Trophoblast cell (in vitro differentiated cells and primary cell): ENCODE data around the gene ITGAE.
A peak's percentile ranks its signal among the peaks of the same experiment; 100 is the strongest.

ENCODE experiments used
- DNase-seq, 2 donors: peaks; one replicate each; pipeline ENCODE4 v3.0.0-alpha.2; 2016
- H2AFZ ChIP-seq: 2 replicates; pipeline ENCODE4 v1.6.1; 2013; ENCODE audit warnings: low read length, moderate library complexity, mild to moderate bottlenecking; ENCODE audit not compliant: insufficient read depth, poor library complexity
- H2AK5ac ChIP-seq: 2 replicates; pipeline ENCODE4 v1.6.1; 2013; ENCODE audit warnings: mild to moderate bottlenecking, low read length
- H2BK120ac ChIP-seq: 2 replicates; pipeline ENCODE4 v1.6.1; 2013; ENCODE audit warnings: low read length, mild to moderate bottlenecking, moderate library complexity; ENCODE audit not compliant: insufficient read depth, poor library complexity
- H2BK12ac ChIP-seq: 2 replicates; pipeline ENCODE4 v1.6.1; 2013; ENCODE audit warnings: mild to moderate bottlenecking, low read length, moderate library complexity
- H2BK5ac ChIP-seq: 2 replicates; pipeline ENCODE4 v1.6.1; 2013; ENCODE audit warnings: low read length, low read depth, moderate library complexity, mild to moderate bottlenecking; ENCODE audit not compliant: poor library complexity
- H3K14ac ChIP-seq: 2 replicates; pipeline ENCODE4 v1.6.1; 2013; ENCODE audit warnings: mild to moderate bottlenecking, low read length
- H3K18ac ChIP-seq: 2 replicates; pipeline ENCODE4 v1.6.1; 2013; ENCODE audit warnings: mild to moderate bottlenecking, low read length
- H3K23ac ChIP-seq: 2 replicates; pipeline ENCODE4 v1.6.1; 2013; ENCODE audit warnings: low read length
- H3K27ac ChIP-seq: 2 replicates; pipeline ENCODE4 v1.5.1; 2013; ENCODE audit warnings: low read depth, mild to moderate bottlenecking, inconsistent platforms, low read length, moderate library complexity
- H3K27me3 ChIP-seq: 2 replicates; pipeline ENCODE4 v1.6.1; 2013; ENCODE audit warnings: inconsistent platforms, mild to moderate bottlenecking, low read length, moderate library complexity; ENCODE audit not compliant: insufficient read depth
- H3K36me3 ChIP-seq, 2 experiments: 1 replicate in 1 of 2; 2 replicates in 1 of 2; pipeline ENCODE4 v1.6.1; 2013; ENCODE audit warnings: low read length in 2 of 2, mild to moderate bottlenecking in 2 of 2, moderate library complexity in 1 of 2; ENCODE audit not compliant: insufficient read depth in 2 of 2, control insufficient read depth in 1 of 2
- H3K4ac ChIP-seq: 2 replicates; pipeline ENCODE4 v1.6.1; 2013; ENCODE audit warnings: low read depth, mild to moderate bottlenecking, low read length, moderate library complexity
- H3K4me1 ChIP-seq, 2 experiments: 1 replicate in 1 of 2; 2 replicates in 1 of 2; pipeline ENCODE4 v1.6.1; 2013; ENCODE audit warnings: low read length in 2 of 2, mild to moderate bottlenecking in 2 of 2, moderate library complexity in 1 of 2; ENCODE audit not compliant: insufficient read depth in 2 of 2, control insufficient read depth in 1 of 2
- H3K4me2 ChIP-seq: 2 replicates; pipeline ENCODE4 v1.6.1; 2013; ENCODE audit warnings: inconsistent platforms, mild to moderate bottlenecking, low read length, moderate library complexity
- H3K4me3 ChIP-seq: 2 replicates; pipeline ENCODE4 v1.5.1; 2013; ENCODE audit warnings: mild to moderate bottlenecking, low read depth, low read length, inconsistent platforms
- H3K79me1 ChIP-seq: one replicate; pipeline ENCODE4 v1.6.1; 2013; ENCODE audit warnings: low read length
- H3K79me2 ChIP-seq: 2 replicates; pipeline ENCODE4 v1.6.1; 2013; ENCODE audit warnings: low read length, mild to moderate bottlenecking; ENCODE audit not compliant: control insufficient read depth, insufficient read depth, poor library complexity
- H3K9ac ChIP-seq: 2 replicates; pipeline ENCODE4 v1.6.1; 2013; ENCODE audit warnings: mild to moderate bottlenecking, low read length
- H3K9me3 ChIP-seq: 2 replicates; pipeline ENCODE4 v1.6.1; 2013; ENCODE audit warnings: low read depth, mild to moderate bottlenecking, control low read depth, inconsistent platforms, low read length; ENCODE audit not compliant: insufficient read depth
- H4K12ac ChIP-seq: 2 replicates; pipeline ENCODE4 v1.6.1; 2013; ENCODE audit warnings: low read depth, mild to moderate bottlenecking, low read length, moderate library complexity
- H4K8ac ChIP-seq: 2 replicates; pipeline ENCODE4 v1.6.1; 2013; ENCODE audit warnings: low read depth, mild to moderate bottlenecking, low read length, moderate library complexity
- H4K91ac ChIP-seq: one replicate; pipeline ENCODE4 v1.6.1; 2013; ENCODE audit warnings: low read depth, mild to moderate bottlenecking, low read length, moderate library complexity
- WGBS: extraction: QIAGEN DNeasy Blood & Tissue Kit; methylation state at CpG from one replicate; pipeline ENCODE4 v1.1.7; 2013; ENCODE audit warnings: missing lambda C conversion rate; ENCODE audit not compliant: insufficient read length, insufficient coverage; ENCODE audit errors: extremely low coverage; 5-methylcytosine and 5-hydroxymethylcytosine counted together

Gene ITGAE

DNA sequence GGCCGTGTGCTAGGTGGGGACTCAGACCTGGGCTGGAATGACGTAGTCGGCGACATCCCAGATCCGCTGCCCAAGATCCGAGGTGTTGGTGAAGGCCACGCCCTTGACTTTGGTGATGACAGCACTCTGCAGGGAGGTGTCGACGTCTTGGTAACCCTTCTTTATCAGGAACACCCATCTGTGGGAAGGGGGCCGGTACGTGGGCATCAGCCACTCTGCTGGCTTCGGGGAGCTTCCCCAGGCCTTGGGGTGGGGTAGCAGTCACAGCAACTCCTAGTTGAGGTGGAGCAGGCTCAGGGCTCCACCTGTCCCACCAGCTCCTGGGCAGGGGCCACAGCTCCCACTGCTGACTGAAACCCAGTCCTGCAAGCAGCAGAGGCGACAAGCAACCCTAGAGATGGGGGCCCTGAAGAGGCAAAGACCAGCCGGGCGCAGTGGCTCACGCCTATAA is 109.3 kb downstream of the ITGAE start:
- H4K91ac ChIP-seq, result no peak overlapping the region
- peaks cover 20% of the 10 kb centered on the region for H3K27me3 ChIP-seq
- no peak overlapping the region for H3K4me2 ChIP-seq
- no peak for DNase-seq
- no peak overlapping the region for H2BK120ac ChIP-seq
- no peak overlapping the region for H2BK12ac ChIP-seq
- peak overlapping the region; percentile 35 for H3K4me3 ChIP-seq
- no peak overlapping the region for H2AFZ ChIP-seq
- H3K18ac ChIP-seq, result no peak overlapping the region
- peaks cover 5% of the 10 kb centered on the region for H3K9me3 ChIP-seq
- H3K27ac ChIP-seq, result no peak overlapping the region
- H4K8ac ChIP-seq, result no peak overlapping the region
- H3K14ac ChIP-seq, result no peak overlapping the region
- H3K79me1 ChIP-seq, result no peaks in the 10 kb centered on the region
- peak overlapping the region; percentile 26 for H4K12ac ChIP-seq
- H3K9ac ChIP-seq, result no peak overlapping the region
- no peak overlapping the region for H2AK5ac ChIP-seq
- WGBS, result no CpG with 5 or more reads among the region's 16 CpGs
- no peaks in the 10 kb centered on the region for H3K79me2 ChIP-seq
- peaks cover 0 to 8% of the 10 kb centered on the region in 2 experiments for H3K4me1 ChIP-seq
- no peaks in the 10 kb centered on the region for H3K36me3 ChIP-seq
- H3K4ac ChIP-seq, result no peak overlapping the region
- no peak overlapping the region for H3K23ac ChIP-seq
- no peak overlapping the region for H2BK5ac ChIP-seq

DNA sequence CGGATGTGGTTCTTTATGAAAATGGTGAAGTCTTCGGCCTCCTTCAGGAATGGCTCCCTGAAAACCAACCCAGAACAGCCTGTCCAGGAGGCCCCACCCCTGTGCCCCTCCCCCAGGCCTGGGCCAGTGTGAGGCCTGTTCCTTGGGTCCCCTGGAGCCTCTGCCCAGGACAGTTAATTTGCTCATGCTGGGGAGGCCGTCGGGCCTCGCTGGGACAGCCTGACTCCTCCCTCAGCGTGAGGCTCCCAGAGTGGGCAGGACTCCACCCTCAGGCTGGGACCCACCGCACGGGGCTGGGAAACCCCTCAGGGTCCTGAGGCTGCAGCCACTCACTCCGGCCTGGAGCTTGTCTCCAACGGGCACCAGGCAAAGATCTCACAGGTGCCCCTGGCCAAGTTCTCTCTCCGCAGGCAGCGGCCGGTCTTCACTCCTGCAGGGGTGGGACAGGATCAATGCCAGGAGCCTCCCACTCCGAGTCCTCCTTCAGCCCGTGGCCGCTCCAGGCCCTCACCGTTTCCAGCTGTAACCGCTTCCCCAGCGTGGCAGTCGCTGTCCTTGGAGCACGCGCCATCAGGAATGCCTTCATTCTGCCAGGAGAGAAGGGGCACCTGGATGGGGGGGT is 110.8 kb downstream of the ITGAE start:
- WGBS, result no CpG with 5 or more reads among the region's 22 CpGs
- H3K4me1 ChIP-seq, result no peaks in the 10 kb centered on the region
- no peak overlapping the region for H3K4me3 ChIP-seq
- no peaks in the 10 kb centered on the region for H3K36me3 ChIP-seq
- H3K4me2 ChIP-seq, result no peak overlapping the region
- H2AFZ ChIP-seq, result no peak overlapping the region
- no peak overlapping the region for H3K18ac ChIP-seq
- H3K27ac ChIP-seq, result no peak overlapping the region
- no peak overlapping the region for H2BK120ac ChIP-seq
- H3K79me2 ChIP-seq, result no peaks in the 10 kb centered on the region
- peaks cover 8% of the 10 kb centered on the region for H3K27me3 ChIP-seq
- H3K23ac ChIP-seq, result no peak overlapping the region
- no peak overlapping the region for H4K91ac ChIP-seq
- H2BK5ac ChIP-seq, result no peak overlapping the region
- H3K14ac ChIP-seq, result no peak overlapping the region
- no peak overlapping the region for H3K4ac ChIP-seq
- H3K79me1 ChIP-seq, result no peaks in the 10 kb centered on the region
- H2BK12ac ChIP-seq, result no peak overlapping the region
- no peak overlapping the region for H4K12ac ChIP-seq
- peaks cover 2% of the 10 kb centered on the region for H3K9me3 ChIP-seq
- H3K9ac ChIP-seq, result no peak overlapping the region
- no peak overlapping the region for H2AK5ac ChIP-seq
- no peak overlapping the region for H4K8ac ChIP-seq
- DNase-seq, result no peak

DNA sequence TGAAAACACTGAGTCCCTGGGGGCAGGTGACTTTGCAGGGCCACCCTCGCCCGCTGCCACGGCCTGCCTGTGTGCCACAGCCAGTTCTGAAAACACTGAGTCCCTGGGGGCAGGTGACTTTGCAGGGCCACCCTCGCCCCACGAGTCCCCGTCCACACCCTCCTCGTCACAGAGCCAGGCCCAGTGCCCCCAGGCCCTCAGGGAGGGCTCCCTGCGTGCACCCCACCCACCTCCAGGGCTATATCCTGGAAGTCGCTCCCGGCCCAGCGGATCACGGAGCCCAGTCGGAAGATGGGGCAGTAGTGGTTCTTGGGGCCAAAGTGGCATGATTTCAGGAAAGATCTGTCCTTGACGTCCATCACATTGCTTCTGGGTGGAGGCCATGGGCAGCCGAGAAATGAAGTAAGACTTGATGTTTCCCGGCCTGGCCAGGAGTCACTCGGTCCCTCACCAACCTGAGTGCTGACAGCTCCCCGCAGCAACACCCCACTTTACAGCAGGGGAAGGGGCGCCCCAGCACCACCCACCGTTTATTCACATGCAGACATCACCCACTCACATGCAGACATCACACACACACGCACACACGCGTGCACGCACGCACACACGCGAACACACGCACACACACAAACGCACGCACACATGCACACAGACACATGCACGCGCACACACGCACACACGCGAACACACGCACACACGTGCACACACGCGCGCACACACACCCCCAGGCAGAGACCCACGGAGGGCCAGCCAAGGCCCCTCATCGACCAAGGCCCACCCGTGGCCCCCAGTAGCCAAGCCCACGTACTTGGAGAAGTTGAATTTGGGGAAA is 111.5 kb downstream of the ITGAE start:
- Histone ChIP-seq H3K79me1 (no peaks in the 10 kb centered on the region), H2BK5ac (no peak overlapping the region), H2BK12ac (no peak overlapping the region), H3K36me3 (no peaks in the 10 kb centered on the region), H3K27ac (no peak overlapping the region), H2BK120ac (no peak overlapping the region), H3K4ac (no peak overlapping the region), H3K18ac (no peak overlapping the region), H3K4me1 (no peaks in the 10 kb centered on the region), H3K14ac (no peak overlapping the region), H2AFZ (no peak overlapping the region), H2AK5ac (no peak overlapping the region), H3K9ac (no peak overlapping the region), H4K8ac (no peak overlapping the region), H3K4me2 (no peak overlapping the region), H3K23ac (no peak overlapping the region), H3K79me2 (no peaks in the 10 kb centered on the region), H3K9me3 (peaks cover 2% of the 10 kb centered on the region), H4K12ac (no peak overlapping the region), H3K4me3 (no peak overlapping the region), H4K91ac (no peak overlapping the region), H3K27me3 (peaks cover under 1% of the 10 kb centered on the region)
- 100% methylated on average over 9 of the region's 44 CpGs for WGBS
- no peak for DNase-seq

DNA sequence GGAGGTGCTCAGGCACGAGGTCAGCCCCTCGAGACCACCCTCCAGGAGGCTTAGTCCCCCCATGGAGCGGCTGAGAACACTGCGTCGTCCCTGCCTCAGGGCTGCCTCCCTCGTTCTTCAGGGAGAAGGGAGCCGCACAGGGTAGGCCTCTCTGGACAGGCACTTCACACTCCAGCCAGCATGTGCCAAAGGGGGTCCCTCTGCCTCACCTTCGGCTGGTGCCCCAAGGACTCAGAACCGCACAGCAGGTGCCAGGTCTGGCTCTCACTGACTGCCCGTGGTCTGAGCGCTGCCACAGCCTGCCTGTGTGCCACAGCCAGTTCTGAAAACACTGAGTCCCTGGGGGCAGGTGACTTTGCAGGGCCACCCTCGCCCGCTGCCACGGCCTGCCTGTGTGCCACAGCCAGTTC is 112.1 kb downstream of the ITGAE start:
- H2BK120ac ChIP-seq, result no peak overlapping the region
- no peak for DNase-seq
- H3K36me3 ChIP-seq, result no peaks in the 10 kb centered on the region
- H3K23ac ChIP-seq, result no peak overlapping the region
- no peak overlapping the region for H4K12ac ChIP-seq
- no peak overlapping the region for H3K9ac ChIP-seq
- no peaks in the 10 kb centered on the region for H3K4me1 ChIP-seq
- H2BK5ac ChIP-seq, result no peak overlapping the region
- no peak overlapping the region for H3K4me2 ChIP-seq
- no peak overlapping the region for H3K27ac ChIP-seq
- no peak overlapping the region for H2AK5ac ChIP-seq
- H3K4ac ChIP-seq, result no peak overlapping the region
- no peak overlapping the region for H3K18ac ChIP-seq
- peaks cover 2% of the 10 kb centered on the region for H3K9me3 ChIP-seq
- no peak overlapping the region for H3K4me3 ChIP-seq
- no CpG with 5 or more reads among the region's 14 CpGs for WGBS
- H2AFZ ChIP-seq, result no peak overlapping the region
- no peak overlapping the region for H2BK12ac ChIP-seq
- no peak overlapping the region for H3K14ac ChIP-seq
- H4K91ac ChIP-seq, result no peak overlapping the region
- H3K79me1 ChIP-seq, result no peaks in the 10 kb centered on the region
- H4K8ac ChIP-seq, result no peak overlapping the region
- no peaks in the 10 kb centered on the region for H3K79me2 ChIP-seq
- no peaks in the 10 kb centered on the region for H3K27me3 ChIP-seq
